Glomerular visceral epithelial cell (primary cell): ENCODE measurements around the gene DHX58.

Experiments used
- DNase-seq: peaks from one replicate; pipeline ENCODE4 v3.0.0-alpha.2; 2016; ENCODE audit errors: extremely low spot score

Gene DHX58

GRCh38 chr17:42129109-42129837, 16.8 kb upstream of the DHX58 start:
- no peak for DNase-seq

- DNase-seq, result no peak
These were observed 14.9 kb upstream of the DHX58 start for GRCh38 chr17:42127414-42127813.

DNA sequence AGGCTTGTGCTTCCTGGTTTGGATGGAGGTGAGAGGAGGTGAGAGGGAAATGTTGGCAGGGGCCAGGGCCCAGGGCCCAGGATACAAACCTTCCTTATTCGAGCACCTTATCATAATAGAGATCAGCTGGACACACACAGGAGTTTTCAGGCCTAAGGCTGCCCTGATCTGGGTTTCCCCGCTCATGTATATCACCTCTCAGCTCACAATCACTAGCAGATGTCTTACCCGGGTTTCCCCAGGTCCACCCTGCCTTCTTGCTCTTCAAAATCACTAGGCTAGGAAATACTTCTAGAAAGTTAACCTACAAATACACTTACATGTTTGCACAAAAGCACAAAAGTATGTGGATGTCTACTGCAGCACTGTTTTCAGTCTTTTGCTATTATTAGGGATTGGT, 14.3 kb upstream of the DHX58 start:
- DNase-seq, result no peak

- DNase-seq, result no peak
These were observed 13.1 kb upstream of the DHX58 start for GRCh38 chr17:42125565-42125964.

DNA sequence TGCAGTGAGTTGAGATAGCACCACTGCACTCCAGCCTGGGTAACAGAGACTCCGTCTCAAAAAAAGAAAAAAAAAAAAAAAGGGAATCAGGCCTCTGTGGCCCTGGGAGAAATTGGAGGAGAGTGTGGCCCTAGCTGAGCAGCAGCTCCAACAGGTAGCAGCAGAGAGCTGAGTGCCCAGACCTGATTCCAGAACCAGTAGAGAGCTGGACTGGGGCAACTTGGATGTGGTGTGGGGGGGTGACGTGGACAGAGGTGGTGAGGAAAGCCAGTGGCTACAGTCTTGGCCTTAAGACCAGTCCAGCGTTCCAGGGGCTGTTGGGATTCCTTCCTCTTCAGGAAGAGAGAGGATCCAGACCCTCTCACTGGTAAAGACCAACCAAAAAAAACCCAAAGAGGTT, 11.7 kb upstream of the DHX58 start:
- no peak for DNase-seq

DNA sequence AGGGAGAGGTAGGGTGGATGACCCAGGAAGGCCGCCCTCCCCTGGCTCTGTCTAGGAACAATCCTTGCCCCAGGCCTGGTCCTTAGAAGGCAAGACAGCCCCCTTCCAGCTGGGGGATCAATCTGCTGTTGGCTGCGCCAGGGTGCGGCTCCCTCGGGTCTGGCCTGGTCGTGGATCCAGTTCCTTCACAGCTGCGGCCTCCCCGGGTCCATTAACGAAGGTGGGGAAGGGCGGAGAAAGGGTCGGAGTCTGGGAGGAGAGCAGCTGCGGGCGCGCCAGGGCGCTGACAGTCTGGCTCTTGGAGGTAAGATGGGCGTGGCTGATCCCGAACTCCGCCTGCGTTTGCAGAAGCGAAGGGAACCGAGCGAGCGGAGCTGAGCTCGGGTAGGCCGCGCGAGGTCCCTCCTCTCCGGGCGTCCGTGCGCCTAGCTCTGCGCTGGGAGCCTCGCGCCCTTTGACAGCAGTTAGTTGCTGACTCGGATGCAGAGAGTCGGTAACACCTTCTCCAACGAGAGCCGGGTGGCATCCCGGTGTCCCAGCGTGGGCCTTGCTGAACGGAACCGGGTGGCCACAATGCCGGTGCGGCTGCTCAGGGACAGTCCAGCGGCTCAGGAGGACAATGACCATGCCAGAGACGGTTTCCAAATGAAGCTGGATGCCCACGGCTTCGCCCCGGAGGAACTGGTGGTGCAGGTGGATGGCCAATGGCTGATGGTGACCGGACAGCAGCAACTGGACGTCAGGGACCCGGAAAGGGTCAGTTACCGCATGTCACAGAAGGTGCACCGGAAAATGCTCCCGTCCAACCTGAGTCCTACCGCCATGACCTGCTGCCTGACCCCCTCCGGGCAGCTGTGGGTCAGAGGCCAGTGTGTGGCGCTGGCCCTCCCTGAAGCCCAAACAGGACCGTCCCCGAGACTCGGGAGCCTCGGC, 10.1 kb upstream of the DHX58 start, which contains the start of gene HSPB9:
Gene HSPB9, plus strand, starts transcription at position 434 of the 933 bp plus-strand sequence. Its CDS starts 47 bp downstream, at position 481.
- DNase-seq, result no peak

DNA sequence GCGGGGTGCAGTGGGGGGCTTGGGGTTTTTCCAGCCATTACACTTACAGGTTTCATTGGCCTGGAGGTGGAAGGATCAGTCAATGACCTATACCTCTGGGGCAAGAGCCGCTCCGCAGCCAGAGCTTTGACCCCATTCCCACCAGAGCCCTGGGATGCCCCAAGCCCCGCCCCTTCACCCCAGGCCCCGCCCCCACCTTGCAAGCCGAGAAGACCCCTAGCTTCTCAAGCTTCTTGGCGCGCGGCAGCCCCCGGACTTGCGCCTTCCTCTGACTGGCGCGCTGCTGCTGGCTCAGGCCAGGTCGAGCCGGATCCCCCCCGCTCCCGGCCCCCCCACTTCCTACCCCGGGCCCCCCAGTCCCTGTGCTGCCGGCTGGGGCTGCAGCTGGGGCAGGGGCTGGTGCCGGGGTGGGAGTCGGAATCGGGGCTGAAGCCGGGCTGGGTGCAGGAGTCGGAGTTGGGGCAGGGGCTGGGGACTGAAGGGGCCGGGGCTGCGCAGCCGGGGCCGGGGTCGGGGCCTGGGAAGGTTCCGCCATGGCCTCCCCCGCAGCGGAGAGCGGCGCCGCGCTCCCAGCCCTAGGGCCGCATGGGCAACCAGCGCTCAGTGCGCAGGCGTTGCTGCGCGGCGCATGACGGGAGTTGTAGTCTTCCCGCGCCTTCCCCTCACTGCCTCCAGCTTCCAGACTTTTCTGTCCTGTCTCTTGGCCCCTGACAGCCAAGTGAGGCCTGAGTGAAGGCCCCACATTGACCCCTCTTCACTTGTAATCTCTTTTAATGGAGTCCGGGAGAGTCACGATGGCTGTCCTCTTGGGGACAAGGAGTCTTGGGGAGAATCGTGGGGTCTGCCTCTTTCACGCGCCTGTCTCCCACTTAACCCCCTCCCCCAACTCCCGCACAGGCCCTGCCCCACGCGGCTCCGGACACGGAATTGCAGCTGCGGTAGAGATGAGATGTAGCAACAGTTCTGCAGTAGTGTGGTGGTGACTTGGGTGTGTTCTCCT, 8.6 kb upstream of the DHX58 start, which contains the start of gene KAT2A:
Gene KAT2A, minus strand, starts transcription at position 598 of the 1,000 bp plus-strand sequence. Its CDS starts 63 bp downstream, at position 535.
- DNase-seq, result peak; percentile 80

DNA sequence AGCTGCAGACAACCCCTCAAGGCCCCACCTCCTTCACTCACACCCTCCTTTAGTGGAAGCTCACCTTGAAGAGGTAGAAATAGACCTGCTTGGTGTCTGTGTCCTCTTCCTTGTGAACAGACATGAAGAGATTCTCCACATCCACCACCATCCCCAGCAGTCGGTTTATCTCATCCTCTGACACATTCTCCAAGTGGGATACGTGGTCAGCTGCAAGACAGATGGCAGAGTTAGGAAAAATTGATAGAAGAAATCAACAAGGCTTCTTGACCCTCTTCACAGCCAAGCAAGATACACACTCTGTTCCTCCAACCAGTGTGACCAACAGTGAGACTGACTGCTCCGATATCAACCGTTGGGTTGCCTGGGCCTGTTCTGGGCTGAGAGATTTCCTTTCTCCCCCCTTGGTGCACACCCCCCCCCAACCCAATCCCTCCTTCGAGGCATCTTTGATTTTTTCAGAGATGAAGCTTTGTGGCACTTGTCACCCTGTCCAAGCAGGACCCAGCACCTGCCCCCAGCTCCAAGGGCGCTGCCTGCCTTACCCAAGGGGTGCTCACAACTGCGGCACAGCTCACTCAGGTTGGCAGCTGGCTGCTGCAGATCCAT, 7.8 kb upstream of the DHX58 start:
- DNase-seq, result no peak

GRCh38 chr17:42119301-42119700, 6.8 kb upstream of the DHX58 start:
- DNase-seq, result no peak

GRCh38 chr17:42118545-42118944, 6.0 kb upstream of the DHX58 start:
- DNase-seq, result peak; percentile 44

DNA sequence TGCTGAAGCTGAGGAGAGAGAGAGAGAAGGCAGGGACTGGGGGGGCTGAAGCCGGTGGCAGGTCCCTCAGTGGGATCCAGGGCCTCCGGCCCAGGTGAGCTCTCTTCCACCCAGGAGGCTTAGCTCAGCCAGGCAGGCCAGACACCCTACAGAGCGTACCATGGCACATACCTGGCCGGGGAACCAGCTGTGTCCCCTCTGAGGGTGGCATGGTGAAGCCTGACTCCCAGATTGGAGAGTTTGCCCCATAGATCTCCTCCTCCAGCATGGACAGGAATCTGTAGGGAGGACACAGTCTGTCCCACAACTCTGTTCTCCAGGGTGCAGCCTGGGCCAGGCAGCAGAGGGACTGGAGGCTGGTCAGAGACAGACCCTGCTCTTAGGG, 5.6 kb upstream of the DHX58 start:
- no peak for DNase-seq

- no peak for DNase-seq
These were observed 5.0 kb upstream of the DHX58 start for GRCh38 chr17:42117397-42118125.

GRCh38 chr17:42116705-42117396, 4.3 kb upstream of the DHX58 start:
- DNase-seq, result peak; percentile 83

GRCh38 chr17:42114118-42114517, 1.6 kb upstream of the DHX58 start:
- no peak for DNase-seq

GRCh38 chr17:42113293-42114069, 967 bp upstream of the DHX58 start:
- no peak for DNase-seq

GRCh38 chr17:42111871-42112551, 503 bp downstream of the DHX58 start:
- peak; percentile 47 for DNase-seq

GRCh38 chr17:42111265-42111636, 1.3 kb downstream of the DHX58 start:
- DNase-seq, result no peak
